ENCODE results near the gene ANKRD40CL.
"Not testable (repeated sequence)": the region's sequence is repeated elsewhere in the genome, so short reads cannot be mapped to it uniquely, and the experiment has no call there.

Gene ANKRD40CL

GRCh38 chr17:50762177-50762576, 5.1 kb downstream of the ANKRD40CL start:
- no peak for DNase-seq (ENCODE audit: low read depth, low spot score)

GRCh38 chr17:50758989-50759544, 8.3 kb downstream of the ANKRD40CL start:
- DNase-seq (ENCODE audit: low read depth, low spot score) = no peak

GRCh38 chr17:50758524-50758923, 8.8 kb downstream of the ANKRD40CL start:
- no peak for DNase-seq (ENCODE audit: low read depth, low spot score)

- no peak for DNase-seq (ENCODE audit: low read depth, low spot score)
Measured at GRCh38 chr17:50754521-50754920, 12.8 kb downstream of the ANKRD40CL start.

GRCh38 chr17:50749245-50749644, 18.1 kb downstream of the ANKRD40CL start:
- DNase-seq (ENCODE audit: low read depth, low spot score) = no peak

- DNase-seq (ENCODE audit: low read depth, low spot score) = no peak
Measured at GRCh38 chr17:50745631-50746030, 21.7 kb downstream of the ANKRD40CL start.

GRCh38 chr17:50739098-50739497, 28.2 kb downstream of the ANKRD40CL start:
- DNase-seq (ENCODE audit: low read depth, low spot score) = no peak

GRCh38 chr17:50737118-50737698, 30.1 kb downstream of the ANKRD40CL start:
- DNase-seq (ENCODE audit: low read depth, low spot score) = no peak

GRCh38 chr17:50735287-50735686, 32.0 kb downstream of the ANKRD40CL start:
- no peak for DNase-seq (ENCODE audit: low read depth, low spot score)

GRCh38 chr17:50731575-50732460, 35.5 kb downstream of the ANKRD40CL start:
- no peak for DNase-seq (ENCODE audit: low read depth, low spot score)

GRCh38 chr17:50728881-50729765, 38.2 kb downstream of the ANKRD40CL start:
- DNase-seq (ENCODE audit: low read depth, low spot score) = no peak

GRCh38 chr17:50728112-50728429, 39.2 kb downstream of the ANKRD40CL start:
- no peak for DNase-seq (ENCODE audit: low read depth, low spot score)

- DNase-seq (ENCODE audit: low read depth, low spot score) = no peak
Measured at GRCh38 chr17:50725769-50726655, 41.3 kb downstream of the ANKRD40CL start.

- DNase-seq (ENCODE audit: low read depth, low spot score) = not testable (repeated sequence)
Measured at GRCh38 chr17:50724622-50725021, 42.7 kb downstream of the ANKRD40CL start.

- DNase-seq (ENCODE audit: low read depth, low spot score) = no peak
Measured at GRCh38 chr17:50722746-50723145, 44.6 kb downstream of the ANKRD40CL start.

GRCh38 chr17:50721194-50722010, 45.9 kb downstream of the ANKRD40CL start:
- no peak for DNase-seq (ENCODE audit: low read depth, low spot score)

GRCh38 chr17:50719924-50720794, 47.2 kb downstream of the ANKRD40CL start:
- no peak for DNase-seq (ENCODE audit: low read depth, low spot score)

- DNase-seq (ENCODE audit: low read depth, low spot score) = no peak
Measured at GRCh38 chr17:50719144-50719923, 48.0 kb downstream of the ANKRD40CL start, which contains the start of gene LUC7L3. Gene LUC7L3 (plus strand): TSS chr17:50719603. CDS start chr17:50719733, 130 bp downstream.

All from iPS DF 19.7 (cell line).